ENCODE measurements around the gene SMC1A.

DNA sequence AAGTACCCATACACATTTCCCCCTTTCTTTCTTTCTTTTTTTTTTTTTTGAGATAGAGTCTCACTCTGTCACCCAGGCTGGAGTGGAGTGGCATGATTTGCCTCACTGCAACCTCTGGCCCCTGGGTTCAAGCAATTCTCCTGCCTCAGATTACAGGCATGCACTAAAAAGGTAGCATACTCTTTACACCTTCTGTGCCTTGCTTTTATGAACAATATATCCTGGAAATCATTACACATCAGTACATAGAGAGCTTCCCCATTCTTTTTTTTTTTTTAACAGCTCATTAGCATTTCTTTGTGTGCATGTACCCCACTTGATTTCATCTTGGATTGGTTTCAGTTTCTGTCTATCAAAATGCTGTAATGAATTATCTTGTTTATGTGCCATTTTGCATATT lies 30.4 kb upstream of the SMC1A start:
- no peak for TF ChIP-seq POLR2A (IDR thresholded peaks at IDR 0.05)
- TF ChIP-seq, protein P1, sequence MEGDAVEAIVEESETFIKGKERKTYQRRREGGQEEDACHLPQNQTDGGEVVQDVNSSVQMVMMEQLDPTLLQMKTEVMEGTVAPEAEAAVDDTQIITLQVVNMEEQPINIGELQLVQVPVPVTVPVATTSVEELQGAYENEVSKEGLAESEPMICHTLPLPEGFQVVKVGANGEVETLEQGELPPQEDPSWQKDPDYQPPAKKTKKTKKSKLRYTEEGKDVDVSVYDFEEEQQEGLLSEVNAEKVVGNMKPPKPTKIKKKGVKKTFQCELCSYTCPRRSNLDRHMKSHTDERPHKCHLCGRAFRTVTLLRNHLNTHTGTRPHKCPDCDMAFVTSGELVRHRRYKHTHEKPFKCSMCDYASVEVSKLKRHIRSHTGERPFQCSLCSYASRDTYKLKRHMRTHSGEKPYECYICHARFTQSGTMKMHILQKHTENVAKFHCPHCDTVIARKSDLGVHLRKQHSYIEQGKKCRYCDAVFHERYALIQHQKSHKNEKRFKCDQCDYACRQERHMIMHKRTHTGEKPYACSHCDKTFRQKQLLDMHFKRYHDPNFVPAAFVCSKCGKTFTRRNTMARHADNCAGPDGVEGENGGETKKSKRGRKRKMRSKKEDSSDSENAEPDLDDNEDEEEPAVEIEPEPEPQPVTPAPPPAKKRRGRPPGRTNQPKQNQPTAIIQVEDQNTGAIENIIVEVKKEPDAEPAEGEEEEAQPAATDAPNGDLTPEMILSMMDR (IDR thresholded peaks at IDR 0.05): no peak
